GM23338 (cell line): ENCODE data around the gene TRIO. TPM values are rescaled to one million over a fixed set of nuclear protein-coding genes. Genes with fewer than 3 reads are reported as not detected.

ENCODE experiments used
- ATAC-seq: fragments of 200-7000 bp; cut with Tn5 transposase; 3 replicates; pipeline ENCODE4 v1.9.1; 2020
- DNase-seq: peaks from one replicate; pipeline ENCODE4 v3.0.0-alpha.2; 2015; ENCODE audit warnings: low spot score
- H2AFZ ChIP-seq: fragments of 200-600 bp; sonication (generic); 2 replicates; pipeline ENCODE4 v1.8.0; 2016; ENCODE audit warnings: antibody characterized with exemption, mild to moderate bottlenecking, moderate library complexity
- H3F3A ChIP-seq: fragments of 200-600 bp; sonication (generic); replicated peaks from 2 replicates; pipeline ENCODE4 v1.8.0; 2017; ENCODE audit warnings: antibody characterized with exemption, mixed run types, low read depth
- H3K27ac ChIP-seq: fragments of 200-600 bp; sonication (generic); 2 replicates; pipeline ENCODE4 v1.6.1; 2016; ENCODE audit warnings: low read depth
- H3K27me3 ChIP-seq: fragments of 200-600 bp; sonication (generic); 2 replicates; pipeline ENCODE4 v1.8.0; 2016; ENCODE audit warnings: mild to moderate bottlenecking, mixed run types, moderate library complexity; ENCODE audit not compliant: insufficient read depth
- H3K36me3 ChIP-seq: fragments of 200-600 bp; sonication (generic); 2 replicates; pipeline ENCODE4 v1.8.0; 2016; ENCODE audit warnings: mild to moderate bottlenecking; ENCODE audit not compliant: insufficient read depth
- H3K4me1 ChIP-seq: fragments of 200-600 bp; sonication (generic); 2 replicates; pipeline ENCODE4 v1.8.0; 2016; ENCODE audit warnings: mild to moderate bottlenecking, moderate library complexity; ENCODE audit not compliant: insufficient read depth
- H3K4me2 ChIP-seq: fragments of 200-600 bp; sonication (generic); 2 replicates; pipeline ENCODE4 v1.7.1; 2017; ENCODE audit warnings: mixed run types
- H3K4me3 ChIP-seq: fragments of 200-600 bp; sonication (generic); 2 replicates; pipeline ENCODE4 v1.6.1; 2016; ENCODE audit warnings: mixed run types
- H3K79me2 ChIP-seq: fragments of 200-600 bp; sonication (generic); replicated peaks from 2 replicates; pipeline ENCODE4 v1.8.0; 2017; ENCODE audit warnings: mild to moderate bottlenecking; ENCODE audit not compliant: insufficient read depth
- H3K9me2 ChIP-seq: fragments of 200-600 bp; sonication (generic); 2 replicates; pipeline ENCODE4 v1.8.0; 2017; ENCODE audit not compliant: insufficient read depth
- H4K20me1 ChIP-seq: fragments of 200-600 bp; sonication (generic); replicated peaks from 2 replicates; pipeline ENCODE4 v1.8.0; 2017; ENCODE audit warnings: mild to moderate bottlenecking; ENCODE audit not compliant: insufficient read depth
- H3K27ac Mint-ChIP-seq: 2 replicates; pipeline ENCODE4 v1.8.0; 2020; ENCODE audit warnings: inconsistent platforms, mild to moderate bottlenecking, moderate library complexity, mixed read lengths
- H3K27me3 Mint-ChIP-seq: 3 replicates; pipeline ENCODE4 v1.8.0; 2022; ENCODE audit warnings: low read depth, mild to moderate bottlenecking, moderate library complexity, mixed read lengths, inconsistent platforms; ENCODE audit not compliant: insufficient read depth, poor library complexity
- H3K36me3 Mint-ChIP-seq: 3 replicates; pipeline ENCODE4 v1.8.0; 2021; ENCODE audit warnings: low read depth, mild to moderate bottlenecking, inconsistent platforms, moderate library complexity, mixed read lengths
- H3K4me1 Mint-ChIP-seq: 3 replicates; pipeline ENCODE4 v1.8.0; 2020; ENCODE audit warnings: mild to moderate bottlenecking, inconsistent platforms, mixed read lengths
- H3K4me3 Mint-ChIP-seq: 3 replicates; pipeline ENCODE4 v1.8.0; 2021; ENCODE audit warnings: moderate library complexity, mild to moderate bottlenecking, inconsistent platforms, mixed read lengths
- H3K9me3 Mint-ChIP-seq: 3 replicates; pipeline ENCODE4 v1.8.0; 2020; ENCODE audit warnings: moderate library complexity, mild to moderate bottlenecking, inconsistent platforms, mixed read lengths
- EZH2 ChIP-seq: fragments of 200-600 bp; sonication (generic); IDR thresholded peaks from one replicate; pipeline ENCODE4 v1.8.0; 2017; ENCODE audit warnings: antibody characterized with exemption, mild to moderate bottlenecking, low read depth; ENCODE audit not compliant: unreplicated experiment
- JUNB ChIP-seq: IDR thresholded peaks from one replicate; pipeline ENCODE4 v1.6.1; 2016; ENCODE audit warnings: antibody characterized with exemption; ENCODE audit not compliant: unreplicated experiment
- NANOG ChIP-seq: IDR thresholded peaks from 2 replicates; pipeline ENCODE4 v1.6.1; 2016; ENCODE audit warnings: antibody characterized with exemption, borderline replicate concordance
- STAT1 ChIP-seq: IDR thresholded peaks from one replicate; pipeline ENCODE4 v1.6.1; 2016; ENCODE audit warnings: antibody characterized with exemption; ENCODE audit not compliant: unreplicated experiment
- ZNF114 ChIP-seq: fragments of 250-450 bp; sonication (Bioruptor Pico); IDR thresholded peaks from 2 replicates; pipeline ENCODE4 v1.5.0; 2020; ENCODE audit warnings: mild to moderate bottlenecking, moderate library complexity
- polyA plus RNA-seq: library from polyadenylated mRNA; unstranded; fragments of >200 nt; fragmentation: Nextera tagmentation; extraction: Ambion mirVana; gene quantifications from 2 replicates; pipeline ENCODE4 v1.2.1, GENCODE V29; 2016
- total RNA-seq: library from RNA; depleted of rRNA; stranded (reverse); fragments of >200 nt; shearing (Covaris generic); gene quantifications from 2 replicates; pipeline ENCODE4 v1.2.3, GENCODE V29; 2014
- TF ChIP-seq, protein P1 (sequence below), 2 experiments: fragments of 200-600 bp in 1 of 2; sonication (generic) in 1 of 2; conservative IDR thresholded peaks; 2 replicates each; pipeline versions ENCODE4 v1.5.1 to v1.6.1; 2016 to 2017; ENCODE audit warnings: antibody characterized with exemption in 2 of 2, low read depth in 2 of 2, mild to moderate bottlenecking in 2 of 2, moderate library complexity in 1 of 2

Gene TRIO
- total and polyA plus RNA-seq, 2 experiments from 2014 or later, result 13.8 to 113 TPM

DNA sequence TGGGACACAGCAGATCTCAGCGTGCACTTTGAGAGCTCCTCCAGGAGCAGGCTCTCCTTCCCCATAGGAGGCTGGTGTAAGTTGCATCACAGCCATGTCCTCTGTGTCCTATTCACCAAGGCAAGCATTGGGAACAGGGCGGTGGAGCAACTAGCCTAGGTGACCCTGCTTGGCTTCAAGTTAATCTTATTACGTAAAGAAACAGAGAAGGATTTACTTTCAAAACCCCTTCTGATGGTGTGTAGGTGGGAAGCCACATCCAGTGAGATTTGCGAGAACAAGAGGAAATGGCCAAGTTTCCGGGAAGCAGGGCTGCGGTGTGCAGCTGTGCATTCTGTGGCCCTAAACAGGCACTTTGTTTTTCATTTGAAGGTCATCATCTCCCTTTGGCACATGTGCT is 80.2 kb downstream of the TRIO start:
- peaks cover 66% of the 10 kb centered on the region for H3K4me1 Mint-ChIP-seq
- no peak for DNase-seq
- 0 out of 2 replicates have a peak overlapping the region, but pooled peaks have one; percentile 15 for H3K27ac Mint-ChIP-seq
- TF ChIP-seq EZH2, result no peak
- no peak for TF ChIP-seq STAT1
- TF ChIP-seq JUNB, result no peak
- TF ChIP-seq NANOG, result no peak
- TF ChIP-seq, protein P1, sequence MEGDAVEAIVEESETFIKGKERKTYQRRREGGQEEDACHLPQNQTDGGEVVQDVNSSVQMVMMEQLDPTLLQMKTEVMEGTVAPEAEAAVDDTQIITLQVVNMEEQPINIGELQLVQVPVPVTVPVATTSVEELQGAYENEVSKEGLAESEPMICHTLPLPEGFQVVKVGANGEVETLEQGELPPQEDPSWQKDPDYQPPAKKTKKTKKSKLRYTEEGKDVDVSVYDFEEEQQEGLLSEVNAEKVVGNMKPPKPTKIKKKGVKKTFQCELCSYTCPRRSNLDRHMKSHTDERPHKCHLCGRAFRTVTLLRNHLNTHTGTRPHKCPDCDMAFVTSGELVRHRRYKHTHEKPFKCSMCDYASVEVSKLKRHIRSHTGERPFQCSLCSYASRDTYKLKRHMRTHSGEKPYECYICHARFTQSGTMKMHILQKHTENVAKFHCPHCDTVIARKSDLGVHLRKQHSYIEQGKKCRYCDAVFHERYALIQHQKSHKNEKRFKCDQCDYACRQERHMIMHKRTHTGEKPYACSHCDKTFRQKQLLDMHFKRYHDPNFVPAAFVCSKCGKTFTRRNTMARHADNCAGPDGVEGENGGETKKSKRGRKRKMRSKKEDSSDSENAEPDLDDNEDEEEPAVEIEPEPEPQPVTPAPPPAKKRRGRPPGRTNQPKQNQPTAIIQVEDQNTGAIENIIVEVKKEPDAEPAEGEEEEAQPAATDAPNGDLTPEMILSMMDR (conservative IDR thresholded peaks at IDR 0.05; ENCODE audit: low read depth in 2 of 2), result no peak
- TF ChIP-seq ZNF114 (CRISPR knock-in tag), result no peak
- ATAC-seq, result peak; percentile 18; the same call in 2 of the 3 replicates
- Histone ChIP-seq H4K20me1 (peaks cover 13% of the 10 kb centered on the region), H3K27ac (peak overlapping the region; percentile 46; the same call in 1 of the 2 replicates), H3K4me2 (peak overlapping the region; percentile 43; the same call in 1 of the 2 replicates), H3K79me2 (peaks cover 99% of the 10 kb centered on the region), H3K9me2 (peaks cover 12% of the 10 kb centered on the region), H3F3A (no peaks in the 10 kb centered on the region), H2AFZ (no peak overlapping the region), H3K4me3 (no peak overlapping the region), H3K27me3 (no peaks in the 10 kb centered on the region), H3K36me3 (no peaks in the 10 kb centered on the region), H3K4me1 (peaks cover 66% of the 10 kb centered on the region)
- H3K27me3 Mint-ChIP-seq, result peaks cover 6% of the 10 kb centered on the region
- H3K4me3 Mint-ChIP-seq, result no peak overlapping the region
- H3K9me3 Mint-ChIP-seq, result no peaks in the 10 kb centered on the region
- H3K36me3 Mint-ChIP-seq, result no peaks in the 10 kb centered on the region

DNA sequence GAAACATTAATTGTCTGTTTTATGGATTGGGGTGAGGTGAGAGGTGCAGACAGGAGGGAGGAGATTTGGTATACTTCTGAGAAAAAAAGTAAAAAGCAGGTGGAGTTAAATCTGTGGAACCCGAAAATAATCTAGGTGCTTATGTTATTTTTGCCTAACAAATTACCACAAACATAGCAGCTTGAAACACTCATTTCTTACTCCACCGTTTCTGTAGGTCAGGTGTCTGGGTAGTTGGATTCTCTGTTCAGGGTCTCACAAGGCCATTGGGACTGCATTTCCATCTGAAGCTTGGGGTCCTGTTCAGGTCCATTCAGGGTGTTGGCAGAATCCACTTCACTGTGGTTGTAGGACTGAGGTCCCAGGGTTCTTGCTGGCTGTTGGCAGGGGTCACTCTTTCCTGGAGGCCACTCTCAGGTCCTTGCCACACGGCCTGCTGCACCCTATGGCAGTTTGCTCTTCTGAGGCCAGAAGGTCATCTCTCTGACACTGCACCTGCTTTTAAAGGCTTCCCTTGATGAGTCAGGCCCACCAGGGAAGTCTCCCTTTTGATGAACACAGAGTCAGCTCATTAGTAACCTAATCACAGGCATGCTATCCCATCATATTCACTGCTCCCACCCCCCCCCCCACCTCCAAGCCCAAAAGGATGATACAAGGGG is 82.2 kb downstream of the TRIO start:
- no peaks in the 10 kb centered on the region for H3K36me3 ChIP-seq
- H3K27ac ChIP-seq, result 0 out of 2 replicates have a peak overlapping the region, but pooled peaks have one; percentile 35
- H3K4me3 ChIP-seq, result no peak overlapping the region
- H3K27ac Mint-ChIP-seq, result no peak overlapping the region; the same call in 1 of the 2 replicates
- H4K20me1 ChIP-seq, result peaks cover 13% of the 10 kb centered on the region
- no peaks in the 10 kb centered on the region for H3K9me3 Mint-ChIP-seq
- no peaks in the 10 kb centered on the region for H3F3A ChIP-seq
- no peak overlapping the region for H3K4me2 ChIP-seq
- H3K27me3 ChIP-seq, result no peaks in the 10 kb centered on the region
- peaks cover 57% of the 10 kb centered on the region for H3K4me1 Mint-ChIP-seq
- TF ChIP-seq NANOG, result no peak
- peaks cover 99% of the 10 kb centered on the region for H3K79me2 ChIP-seq
- ATAC-seq, result no peak
- no peak for DNase-seq
- H3K4me1 ChIP-seq, result peaks cover 59% of the 10 kb centered on the region
- H3K9me2 ChIP-seq, result peaks cover 12% of the 10 kb centered on the region
- peaks cover 4% of the 10 kb centered on the region for H3K27me3 Mint-ChIP-seq
- H3K36me3 Mint-ChIP-seq, result no peaks in the 10 kb centered on the region
- H2AFZ ChIP-seq, result no peak overlapping the region
- no peak overlapping the region for H3K4me3 Mint-ChIP-seq

DNA sequence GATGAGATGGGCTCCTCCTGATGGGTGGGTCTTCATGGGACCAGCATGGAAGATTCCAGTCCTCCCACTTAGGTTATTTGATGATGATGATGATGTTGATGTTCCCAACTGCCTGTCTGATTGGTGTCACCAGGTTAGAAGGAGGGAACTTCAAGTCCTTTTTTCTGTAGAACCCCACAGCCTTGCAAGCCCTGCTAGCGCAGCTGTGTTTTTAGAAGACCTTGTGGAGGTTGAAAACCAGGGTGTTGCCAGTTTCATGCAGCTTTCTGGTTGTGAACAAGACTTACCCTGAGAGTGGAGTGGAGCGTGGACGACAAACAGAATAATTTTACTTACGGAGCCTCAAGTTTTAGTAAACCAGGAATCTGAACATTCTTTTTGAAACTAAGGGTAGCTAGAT is 83.0 kb downstream of the TRIO start:
- Mint-ChIP-seq H3K27ac (no peak overlapping the region), H3K9me3 (no peaks in the 10 kb centered on the region), H3K4me3 (no peak overlapping the region), H3K27me3 (peaks cover 4% of the 10 kb centered on the region), H3K4me1 (peaks cover 57% of the 10 kb centered on the region), H3K36me3 (no peaks in the 10 kb centered on the region)
- Histone ChIP-seq H3K27me3 (no peaks in the 10 kb centered on the region), H3K4me2 (no peak overlapping the region), H3K27ac (no peak overlapping the region), H3K4me3 (no peak overlapping the region), H3K36me3 (no peaks in the 10 kb centered on the region), H3K9me2 (peaks cover 6% of the 10 kb centered on the region), H3K79me2 (peaks cover 99% of the 10 kb centered on the region), H3F3A (no peaks in the 10 kb centered on the region), H4K20me1 (peaks cover 8% of the 10 kb centered on the region; the same call in 1 of the 2 replicates), H3K4me1 (peaks cover 59% of the 10 kb centered on the region), H2AFZ (no peak overlapping the region)
- DNase-seq (no peak), ATAC-seq (no peak)
- TF ChIP-seq JUNB, result no peak
